DMS153 (cell line): ENCODE results near the gene SERPINB6.
"Not testable (repeated sequence)": the region's sequence is repeated elsewhere in the genome, so short reads cannot be mapped to it uniquely, and the experiment has no call there.

Source experiments
- DNase-seq: peaks from one replicate; lab custom pipeline; 2025; lab: John Stamatoyannopoulos, UW

SERPINB6 gene

GRCh38 chr6:2913621-2914317 lies 57.6 kb downstream of the SERPINB6 start:
- no peak for DNase-seq

- DNase-seq, result no peak
Observed at GRCh38 chr6:2911171-2911570, 60.2 kb downstream of the SERPINB6 start.

GRCh38 chr6:2909718-2910117 lies 61.6 kb downstream of the SERPINB6 start:
- DNase-seq, result no peak

GRCh38 chr6:2909051-2909606 lies 62.2 kb downstream of the SERPINB6 start:
- DNase-seq, result not testable (repeated sequence)

- DNase-seq, result not testable (repeated sequence)
Observed at GRCh38 chr6:2908516-2908915, 62.9 kb downstream of the SERPINB6 start.

GRCh38 chr6:2903411-2904185 lies 67.8 kb downstream of the SERPINB6 start:
- DNase-seq, result not testable (repeated sequence)

GRCh38 chr6:2901645-2902502 lies 69.5 kb downstream of the SERPINB6 start:
- not testable (repeated sequence) for DNase-seq

GRCh38 chr6:2900821-2901644 lies 70.3 kb downstream of the SERPINB6 start:
- no peak for DNase-seq

- no peak for DNase-seq
Observed at GRCh38 chr6:2900221-2900807, 71.1 kb downstream of the SERPINB6 start.

- DNase-seq, result no peak
Observed at GRCh38 chr6:2899596-2899995, 71.8 kb downstream of the SERPINB6 start.
